AG09309 (cell line): ENCODE data around the gene GALNT9.

Source experiments
- DNase-seq: peaks from one replicate; pipeline ENCODE4 v3.0.0-alpha.2; 2010; ENCODE audit warnings: low read depth
- H3K4me3 ChIP-seq: 2 replicates; pipeline ENCODE4 v1.5.1; 2011; ENCODE audit warnings: mild to moderate bottlenecking, low read depth, low read length, moderate library complexity; ENCODE audit not compliant: control insufficient read depth
- CTCF ChIP-seq: IDR thresholded peaks from 2 replicates; pipeline ENCODE4 v1.5.1; 2011; ENCODE audit warnings: mild to moderate bottlenecking, low read depth, low read length, inconsistent platforms; ENCODE audit not compliant: insufficient read depth, control insufficient read depth; ENCODE audit errors: missing control alignments

Gene GALNT9

GRCh38 chr12:132154941-132155770 is 174.2 kb downstream of the GALNT9 start:
- no peak for TF ChIP-seq CTCF
- no peak for DNase-seq
- no peak overlapping the region for H3K4me3 ChIP-seq

GRCh38 chr12:132154341-132154761 is 175.0 kb downstream of the GALNT9 start:
- H3K4me3 ChIP-seq = no peak overlapping the region
- DNase-seq = no peak
- no peak for TF ChIP-seq CTCF

GRCh38 chr12:132153501-132154340 is 175.7 kb downstream of the GALNT9 start:
- peak; percentile 23 for DNase-seq
- no peak overlapping the region; the same call in 1 of the 2 replicates for H3K4me3 ChIP-seq

GRCh38 chr12:132152953-132153352 is 176.4 kb downstream of the GALNT9 start:
- no peak for TF ChIP-seq CTCF
- no peak for DNase-seq
- H3K4me3 ChIP-seq = no peak overlapping the region

More at GRCh38 chr12:132153501-132154340, 175.7 kb downstream of the GALNT9 start:
- TF ChIP-seq CTCF = peak; percentile 99

- no peak for DNase-seq
- no peak overlapping the region for H3K4me3 ChIP-seq
- no peak for TF ChIP-seq CTCF
These were observed 177.0 kb downstream of the GALNT9 start for GRCh38 chr12:132152411-132152821.

GRCh38 chr12:132151766-132152410 is 177.5 kb downstream of the GALNT9 start:
- no peak overlapping the region for H3K4me3 ChIP-seq
- no peak for DNase-seq
- TF ChIP-seq CTCF = no peak
